Measurements from ENCODE around the gene IQGAP2. TPM values are rescaled to one million over a fixed set of nuclear protein-coding genes. Genes with fewer than 3 reads are reported as not detected.

IQGAP2 gene
- total and polyA plus RNA-seq, 2 of the 8 experiments (the other 6 are each of a cell fraction or from before 2014, with no cell fraction given) = 19.7 to 66.0 TPM

DNA sequence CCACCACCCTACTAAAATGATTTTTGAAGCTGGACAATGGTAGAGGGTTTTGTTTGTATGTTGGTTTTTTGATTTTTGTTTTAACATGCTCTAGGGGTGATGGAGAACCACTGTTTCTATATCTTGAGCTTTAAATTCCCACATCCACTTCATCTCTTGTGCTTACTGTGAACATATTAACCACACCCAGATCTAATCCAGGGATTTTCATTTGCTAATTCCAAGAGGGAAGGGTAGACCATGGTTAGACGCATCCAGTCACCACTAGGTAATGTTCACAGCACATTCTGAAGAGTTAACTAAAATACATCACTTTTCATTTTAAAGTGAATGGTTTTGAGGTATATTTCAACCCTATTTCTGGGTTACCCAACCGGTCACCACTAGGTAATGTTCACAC is 36.5 kb upstream of the IQGAP2 start:
- H3K18ac ChIP-seq (ENCODE audit: extremely low read depth, low read length) = no peak overlapping the region
- no peaks in the 10 kb centered on the region for H3K79me2 ChIP-seq (ENCODE audit: control insufficient read depth in 1 of 2, insufficient read depth in 2 of 2, low read length in 2 of 2)
- H3K4me2 ChIP-seq (ENCODE audit: insufficient read depth in 1 of 2, low read depth in 2 of 2, low read length in 2 of 2) = no peak overlapping the region
- ChIA-PET CTCF (ENCODE audit: partially characterized antibody) (interaction anchor here (0.5 to 1.6 kb wide), 3 partner anchors 9 to 217 kb away, joined by 3 to 5 read pairs (median 4); no protein-coding TSS in a partner anchor), POLR2A (ENCODE audit: partially characterized antibody) (no interaction called here)
- H3K79me1 ChIP-seq (ENCODE audit: low read depth, low read length) = no peaks in the 10 kb centered on the region
- H2AK5ac ChIP-seq (ENCODE audit: low read depth, low read length) = no peak overlapping the region
- peaks cover 0 to 7% (median 0%) of the 10 kb centered on the region in 4 experiments; a peak in 1 of 7 replicates for H3K4me1 ChIP-seq (replicated peaks in 1 of 4; ENCODE audit: control insufficient read depth in 3 of 4, insufficient read depth in 4 of 4, low read length in 3 of 4)
- H3K4ac ChIP-seq (replicated peaks; ENCODE audit: insufficient read length, low read depth, low read length) = no peak overlapping the region
- no peak overlapping the region for H4K91ac ChIP-seq (replicated peaks; ENCODE audit: insufficient read length, low read length)
- no peak overlapping the region for H2BK120ac ChIP-seq (replicated peaks; ENCODE audit: low read depth, low read length)
- no peak overlapping the region for H3K4me3 ChIP-seq (ENCODE audit: extremely low read depth in 1 of 4, insufficient read depth in 2 of 4, low read depth in 3 of 4, low read length in 4 of 4)
- no peak overlapping the region for H2BK5ac ChIP-seq (ENCODE audit: low read depth, low read length)
- FAIRE-seq = no peak
- no peaks in the 10 kb centered on the region for H3K23me2 ChIP-seq (ENCODE audit: low read depth, low read length)
- H4K5ac ChIP-seq (ENCODE audit: insufficient read length, low read depth, low read length) = no peak overlapping the region
- H2BK20ac ChIP-seq (ENCODE audit: low read length) = no peak overlapping the region
- H2BK15ac ChIP-seq (ENCODE audit: low read length) = no peak overlapping the region
- no peaks in the 10 kb centered on the region for H3K36me3 ChIP-seq (ENCODE audit: control insufficient read depth in 2 of 4, insufficient read depth in 4 of 4, low read length in 3 of 4)
- no peak overlapping the region for H2BK12ac ChIP-seq (ENCODE audit: low read depth, low read length)
- no peak overlapping the region for H2AFZ ChIP-seq (ENCODE audit: low read length)
- TF ChIP-seq YY1 (IDR thresholded peaks at IDR 0.05; ENCODE audit: low read depth, low read length) (no peak), NRF1 (IDR thresholded peaks at IDR 0.05; ENCODE audit: low read depth, low read length) (no peak), PHF8 (conservative IDR thresholded peaks at IDR 0.05; ENCODE audit: low read depth, low read length) (no peak), JUN (IDR thresholded peaks at IDR 0.05; ENCODE audit: low read depth, low read length) (no peak), SRF (IDR thresholded peaks at IDR 0.05; ENCODE audit: low read depth, low read length) (no peak), CEBPB (IDR thresholded peaks at IDR 0.05; ENCODE audit: low read depth, low read length) (no peak), TAF7 (optimal IDR thresholded peaks at IDR 0.05; ENCODE audit: borderline replicate concordance, low read depth, low read length) (no peak), BCL11A (IDR thresholded peaks at IDR 0.05; ENCODE audit: low read depth in 2 of 2, low read length in 2 of 2) (no peak), USF2 (IDR thresholded peaks at IDR 0.05; ENCODE audit: low read length) (no peak), RFX5 (IDR thresholded peaks at IDR 0.05; ENCODE audit: borderline replicate concordance, low read depth, low read length) (no peak), KDM1A (IDR thresholded peaks at IDR 0.05; ENCODE audit: borderline replicate concordance, low read length) (no peak), CHD1 (IDR thresholded peaks at IDR 0.05; ENCODE audit: low read depth, low read length) (no peak)
- TF ChIP-seq, protein P1, sequence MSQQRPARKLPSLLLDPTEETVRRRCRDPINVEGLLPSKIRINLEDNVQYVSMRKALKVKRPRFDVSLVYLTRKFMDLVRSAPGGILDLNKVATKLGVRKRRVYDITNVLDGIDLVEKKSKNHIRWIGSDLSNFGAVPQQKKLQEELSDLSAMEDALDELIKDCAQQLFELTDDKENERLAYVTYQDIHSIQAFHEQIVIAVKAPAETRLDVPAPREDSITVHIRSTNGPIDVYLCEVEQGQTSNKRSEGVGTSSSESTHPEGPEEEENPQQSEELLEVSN (IDR thresholded peaks at IDR 0.05) = no peak
- no peak overlapping the region for H3K56ac ChIP-seq (replicated peaks; ENCODE audit: insufficient read length, low read depth, low read length)
- H3K23ac ChIP-seq (ENCODE audit: insufficient read length) = no peak overlapping the region
- H3K27me3 ChIP-seq (replicated peaks in 1 of 4; ENCODE audit: control insufficient read depth in 3 of 4, extremely low read depth in 1 of 4, insufficient read depth in 3 of 4, low read length in 3 of 4) = no peaks in the 10 kb centered on the region
- no peak overlapping the region for H3K14ac ChIP-seq (ENCODE audit: insufficient read length)
- WGBS, 2 experiments (ENCODE audit: extremely low coverage in 1 of 2, insufficient coverage in 1 of 2, insufficient read length in 1 of 2, insufficient replicate concordance in 2 of 2, low coverage in 1 of 2, low lambda C conversion rate in 2 of 2, missing lambda C conversion rate in 1 of 2) = 87% methylated on average over 2 of the region's 2 CpGs; no CpG with 5 or more reads in 1 of the 2 experiments
- no peak overlapping the region for H3K9ac ChIP-seq (replicated peaks in 1 of 4; ENCODE audit: extremely low read depth in 1 of 4, low read depth in 3 of 4, low read length in 3 of 4)
- H3K9me3 ChIP-seq (ENCODE audit: insufficient read depth in 2 of 2, low read depth in 1 of 2, low read length in 1 of 2) = no peaks in the 10 kb centered on the region
- no peak overlapping the region for H3K27ac ChIP-seq (ENCODE audit: low read depth, low read length)
- no peak for DNase-seq (ENCODE audit: low read depth in 1 of 2, low spot score in 2 of 2)
- H4K8ac ChIP-seq (ENCODE audit: extremely low read depth, insufficient read depth, low read length) = no peak overlapping the region
- no peaks in the 10 kb centered on the region for H4K20me1 ChIP-seq (replicated peaks in 1 of 2; ENCODE audit: control insufficient read depth in 1 of 2, insufficient read depth in 2 of 2, low read length in 2 of 2)

Data from H1 (cell line).